WTC11 (cell line): ENCODE measurements around the gene DEPDC5. TPM values are rescaled to one million over a fixed set of nuclear protein-coding genes. Genes with fewer than 3 reads are reported as not detected.
"Not testable (repeated sequence)": the region's sequence is repeated elsewhere in the genome, so short reads cannot be mapped to it uniquely, and the experiment has no call there.

ENCODE experiments used
- ATAC-seq: fragments of 200-7000 bp; cut with Tn5 transposase; 2 replicates; pipeline ENCODE4 v1.10.0; 2021; ENCODE audit warnings: mild to moderate bottlenecking, moderate library complexity
- CTCF ChIA-PET: fragments of 300-600 bp; sonication (Branson Sonifier 250); formaldehyde crosslinking; loops from one replicate; lab custom pipeline; 2021; ENCODE audit warnings: antibody characterized with exemption; lab: Charles Lee
- POLR2A ChIA-PET: fragments of 350-600 bp; sonication (Branson Sonifier 250); formaldehyde crosslinking; loops from one replicate; lab custom pipeline; 2021; ENCODE audit warnings: antibody characterized with exemption; lab: Charles Lee
- DNase-seq: peaks from one replicate; pipeline ENCODE4 v3.0.0; 2021; ENCODE audit warnings: low spot score
- H3K27ac Mint-ChIP-seq: 2 replicates; pipeline ENCODE4 v1.8.0; 2021; ENCODE audit warnings: mixed read lengths
- H3K27me3 Mint-ChIP-seq: 2 replicates; pipeline ENCODE4 v1.8.0; 2021; ENCODE audit warnings: low read depth, mild to moderate bottlenecking, moderate library complexity, mixed read lengths
- H3K36me3 Mint-ChIP-seq: 2 replicates; pipeline ENCODE4 v1.8.0; 2021; ENCODE audit warnings: mixed read lengths
- H3K4me1 Mint-ChIP-seq: 2 replicates; pipeline ENCODE4 v1.8.0; 2022; ENCODE audit warnings: mixed read lengths
- H3K4me3 Mint-ChIP-seq: 2 replicates; pipeline ENCODE4 v1.8.0; 2021; ENCODE audit warnings: mild to moderate bottlenecking, moderate library complexity, mixed read lengths
- H3K9me3 Mint-ChIP-seq: 2 replicates; pipeline ENCODE4 v1.8.0; 2021; ENCODE audit warnings: mixed read lengths
- ELF4 ChIP-seq: sonication (generic); formaldehyde crosslinking; IDR thresholded peaks from 2 replicates; pipeline ENCODE4 v1.8.1; 2022; ENCODE audit warnings: low read depth, mild to moderate bottlenecking, moderate library complexity, missing genetic modification reagents
- ETV6 ChIP-seq: sonication (generic); formaldehyde crosslinking; IDR thresholded peaks from 2 replicates; pipeline ENCODE4 v1.8.1; 2022; ENCODE audit warnings: mild to moderate bottlenecking, missing genetic modification reagents
- FOXK1 ChIP-seq: sonication (generic); formaldehyde crosslinking; IDR thresholded peaks from 2 replicates; pipeline ENCODE4 v1.8.0; 2022; ENCODE audit warnings: mild to moderate bottlenecking, moderate library complexity, missing genetic modification reagents
- KAT7 ChIP-seq: sonication (generic); formaldehyde crosslinking; IDR thresholded peaks from 2 replicates; pipeline ENCODE4 v1.8.1; 2023; ENCODE audit warnings: missing genetic modification reagents, mild to moderate bottlenecking, borderline replicate concordance
- NFATC4 ChIP-seq: fragments of 250-450 bp; sonication (Bioruptor Pico); IDR thresholded peaks from 2 replicates; pipeline ENCODE4 v1.9.0; 2021; ENCODE audit warnings: mild to moderate bottlenecking
- NFE2L1 ChIP-seq: sonication (generic); formaldehyde crosslinking; IDR thresholded peaks from 2 replicates; pipeline ENCODE4 v1.8.1; 2023; ENCODE audit warnings: missing genetic modification reagents
- NR3C1 ChIP-seq: sonication (generic); formaldehyde crosslinking; conservative IDR thresholded peaks from 2 replicates; pipeline ENCODE4 v1.8.1; 2023; ENCODE audit warnings: low read depth, mild to moderate bottlenecking, missing genetic modification reagents
- PRRX2 ChIP-seq: fragments of 250-450 bp; sonication (Bioruptor Pico); IDR thresholded peaks from 2 replicates; pipeline ENCODE4 v1.8.0; 2021; ENCODE audit warnings: mild to moderate bottlenecking
- SMAD3 ChIP-seq: sonication (generic); formaldehyde crosslinking; IDR thresholded peaks from 2 replicates; pipeline ENCODE4 v1.8.0; 2022; ENCODE audit warnings: missing genetic modification reagents, mild to moderate bottlenecking, borderline replicate concordance
- SOX15 ChIP-seq: fragments of 250-450 bp; sonication (Bioruptor Pico); IDR thresholded peaks from 2 replicates; pipeline ENCODE4 v1.9.0; 2021; ENCODE audit warnings: mild to moderate bottlenecking
- ZNF138 ChIP-seq: sonication (generic); formaldehyde crosslinking; conservative IDR thresholded peaks from 2 replicates; pipeline ENCODE4 v1.8.1; 2022; ENCODE audit warnings: mild to moderate bottlenecking, moderate library complexity, missing genetic modification reagents
- ZNF232 ChIP-seq: sonication (generic); formaldehyde crosslinking; IDR thresholded peaks from 2 replicates; pipeline ENCODE4 v1.8.0; 2022; ENCODE audit warnings: mild to moderate bottlenecking, missing genetic modification reagents
- ZNF396 ChIP-seq: fragments of 250-450 bp; sonication (Bioruptor Pico); IDR thresholded peaks from 2 replicates; pipeline ENCODE4 v1.8.0; 2021; ENCODE audit warnings: mild to moderate bottlenecking, moderate library complexity, borderline replicate concordance
- total RNA-seq: library from RNA; stranded (reverse); gene quantifications from 3 replicates; pipeline ENCODE4 v1.2.3, GENCODE V29; 2021
- TF ChIP-seq, protein P1 (sequence below): sonication (generic); formaldehyde crosslinking; IDR thresholded peaks from 2 replicates; pipeline ENCODE4 v1.8.0; 2023; ENCODE audit warnings: mild to moderate bottlenecking, missing genetic modification reagents
- TF ChIP-seq, protein P2 (sequence below): sonication (generic); formaldehyde crosslinking; IDR thresholded peaks from 2 replicates; pipeline ENCODE4 v1.8.0; 2023; ENCODE audit warnings: missing genetic modification reagents, mild to moderate bottlenecking, borderline replicate concordance
- TF ChIP-seq, protein P3 (sequence below): sonication (generic); formaldehyde crosslinking; IDR thresholded peaks from 2 replicates; pipeline ENCODE4 v1.8.1; 2023; ENCODE audit warnings: mild to moderate bottlenecking, missing genetic modification reagents
- TF ChIP-seq, protein P4 (sequence below): sonication (generic); formaldehyde crosslinking; IDR thresholded peaks from 2 replicates; pipeline ENCODE4 v1.8.0; 2022; ENCODE audit warnings: mild to moderate bottlenecking, missing genetic modification reagents
- TF ChIP-seq, protein P5 (sequence below): sonication (generic); formaldehyde crosslinking; IDR thresholded peaks from 2 replicates; pipeline ENCODE4 v1.8.1; 2022; ENCODE audit warnings: low read depth, missing genetic modification reagents, borderline replicate concordance
- TF ChIP-seq, protein P6 (sequence below): sonication (generic); formaldehyde crosslinking; conservative IDR thresholded peaks from 2 replicates; pipeline ENCODE4 v1.8.1; 2023; ENCODE audit warnings: mild to moderate bottlenecking, low read depth, missing genetic modification reagents, moderate library complexity

The DEPDC5 gene
- total RNA-seq, 1 experiment from 2014 or later, result 40.5 TPM

DNA sequence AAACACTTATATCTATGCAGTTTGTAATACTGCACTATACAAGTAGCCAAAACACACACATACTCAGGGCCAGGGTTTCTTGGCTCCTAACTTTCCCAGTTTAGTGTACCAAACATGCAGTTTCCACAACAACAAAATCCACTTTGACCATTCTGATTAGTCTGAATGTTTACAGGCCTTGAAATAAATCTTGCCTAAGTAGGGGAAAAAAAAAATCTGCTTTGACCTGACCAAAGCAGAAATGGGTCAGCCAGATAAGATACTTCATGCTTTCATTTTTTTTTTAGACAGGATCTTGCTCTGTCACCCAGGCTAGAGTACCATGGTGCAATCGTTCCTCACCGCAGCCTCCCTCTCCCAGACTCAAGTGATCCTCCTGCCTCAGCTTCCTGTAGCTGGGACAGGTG, 14.0 kb upstream of the DEPDC5 start (continued):
- TF ChIP-seq, protein P1, sequence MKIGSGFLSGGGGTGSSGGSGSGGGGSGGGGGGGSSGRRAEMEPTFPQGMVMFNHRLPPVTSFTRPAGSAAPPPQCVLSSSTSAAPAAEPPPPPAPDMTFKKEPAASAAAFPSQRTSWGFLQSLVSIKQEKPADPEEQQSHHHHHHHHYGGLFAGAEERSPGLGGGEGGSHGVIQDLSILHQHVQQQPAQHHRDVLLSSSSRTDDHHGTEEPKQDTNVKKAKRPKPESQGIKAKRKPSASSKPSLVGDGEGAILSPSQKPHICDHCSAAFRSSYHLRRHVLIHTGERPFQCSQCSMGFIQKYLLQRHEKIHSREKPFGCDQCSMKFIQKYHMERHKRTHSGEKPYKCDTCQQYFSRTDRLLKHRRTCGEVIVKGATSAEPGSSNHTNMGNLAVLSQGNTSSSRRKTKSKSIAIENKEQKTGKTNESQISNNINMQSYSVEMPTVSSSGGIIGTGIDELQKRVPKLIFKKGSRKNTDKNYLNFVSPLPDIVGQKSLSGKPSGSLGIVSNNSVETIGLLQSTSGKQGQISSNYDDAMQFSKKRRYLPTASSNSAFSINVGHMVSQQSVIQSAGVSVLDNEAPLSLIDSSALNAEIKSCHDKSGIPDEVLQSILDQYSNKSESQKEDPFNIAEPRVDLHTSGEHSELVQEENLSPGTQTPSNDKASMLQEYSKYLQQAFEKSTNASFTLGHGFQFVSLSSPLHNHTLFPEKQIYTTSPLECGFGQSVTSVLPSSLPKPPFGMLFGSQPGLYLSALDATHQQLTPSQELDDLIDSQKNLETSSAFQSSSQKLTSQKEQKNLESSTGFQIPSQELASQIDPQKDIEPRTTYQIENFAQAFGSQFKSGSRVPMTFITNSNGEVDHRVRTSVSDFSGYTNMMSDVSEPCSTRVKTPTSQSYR (CRISPR knock-in tag), result no peak
- no peak for TF ChIP-seq FOXK1 (CRISPR knock-in tag)

DNA sequence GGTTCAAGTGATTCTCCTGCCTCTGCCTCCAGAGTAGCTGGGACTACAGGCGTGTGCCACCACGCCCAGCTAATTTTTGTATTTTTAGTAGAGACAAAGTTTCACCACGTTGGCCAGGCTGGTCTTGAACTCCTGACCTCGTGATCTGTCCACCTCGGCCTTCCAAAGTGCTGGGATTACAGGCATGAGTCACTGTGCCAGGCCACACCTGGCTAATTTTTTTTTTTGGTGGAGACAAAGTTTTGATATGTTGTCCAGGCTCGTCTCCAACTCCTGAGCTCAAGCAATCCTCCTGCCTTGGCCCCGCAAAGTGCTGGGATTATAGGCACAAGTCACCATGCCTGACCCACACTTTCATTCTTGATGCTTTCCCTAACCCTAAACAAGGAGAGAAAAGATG, 13.5 kb upstream of the DEPDC5 start:
- POLR2A ChIA-PET, result interaction anchor here (0.7 kb wide), 1 partner anchor 215 kb away, joined by 8 read pairs; no protein-coding TSS in a partner anchor
- peaks cover 38% of the 10 kb centered on the region for H3K36me3 Mint-ChIP-seq
- not testable (repeated sequence) for H3K4me1 Mint-ChIP-seq, ATAC-seq, H3K4me3 Mint-ChIP-seq, H3K9me3 Mint-ChIP-seq, DNase-seq, H3K27me3 Mint-ChIP-seq
- CTCF ChIA-PET, result interaction anchor here (0.7 to 1.3 kb wide), 2 partner anchors 74 to 183 kb away, joined by 3 to 4 read pairs; no protein-coding TSS in a partner anchor
- H3K27ac Mint-ChIP-seq, result peak overlapping the region; percentile 80; the same call in 1 of the 2 replicates

DNA sequence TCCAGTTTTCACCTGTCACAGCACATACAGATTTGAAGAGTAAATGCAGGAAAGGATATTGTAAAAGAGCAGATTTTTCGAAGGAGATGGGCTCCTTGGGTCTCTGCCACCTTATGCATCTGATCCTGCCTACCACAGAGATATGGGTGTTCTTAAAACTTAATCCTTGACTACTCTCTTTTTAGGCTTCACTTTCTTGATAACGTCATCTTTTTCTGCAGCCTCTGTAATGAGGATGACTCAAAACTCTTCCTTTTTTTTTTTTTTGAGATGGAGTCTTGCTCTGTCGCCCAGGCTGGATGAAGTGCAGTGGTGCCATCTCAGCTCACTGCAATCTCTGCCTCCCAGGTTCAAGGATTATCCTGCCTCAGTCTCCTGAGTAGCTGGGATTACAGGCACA, 11.7 kb upstream of the DEPDC5 start:
- ChIA-PET CTCF (no interaction called here), POLR2A (interaction anchor here (0.6 kb wide), 1 partner anchor 15 kb away, joined by 6 read pairs; no protein-coding TSS in a partner anchor)
- no peak overlapping the region for H3K4me3 Mint-ChIP-seq
- peaks cover 42% of the 10 kb centered on the region for H3K36me3 Mint-ChIP-seq
- no peak for DNase-seq
- H3K4me1 Mint-ChIP-seq, result peaks cover 1% of the 10 kb centered on the region
- H3K27me3 Mint-ChIP-seq, result no peaks in the 10 kb centered on the region
- H3K27ac Mint-ChIP-seq, result 0 out of 2 replicates have a peak overlapping the region, but pooled peaks have one; percentile 36
- TF ChIP-seq KAT7 (CRISPR knock-in tag) (no peak), ETV6 (CRISPR knock-in tag) (no peak), ZNF396 (CRISPR knock-in tag) (no peak), ELF4 (CRISPR knock-in tag) (no peak), NR3C1 (CRISPR knock-in tag) (no peak), SOX15 (CRISPR knock-in tag) (no peak), ZNF232 (CRISPR knock-in tag) (no peak), NFATC4 (no peak), ZNF138 (CRISPR knock-in tag) (no peak), NFE2L1 (CRISPR knock-in tag) (no peak), SMAD3 (CRISPR knock-in tag) (no peak), PRRX2 (CRISPR knock-in tag) (no peak)
- TF ChIP-seq, protein P2, sequence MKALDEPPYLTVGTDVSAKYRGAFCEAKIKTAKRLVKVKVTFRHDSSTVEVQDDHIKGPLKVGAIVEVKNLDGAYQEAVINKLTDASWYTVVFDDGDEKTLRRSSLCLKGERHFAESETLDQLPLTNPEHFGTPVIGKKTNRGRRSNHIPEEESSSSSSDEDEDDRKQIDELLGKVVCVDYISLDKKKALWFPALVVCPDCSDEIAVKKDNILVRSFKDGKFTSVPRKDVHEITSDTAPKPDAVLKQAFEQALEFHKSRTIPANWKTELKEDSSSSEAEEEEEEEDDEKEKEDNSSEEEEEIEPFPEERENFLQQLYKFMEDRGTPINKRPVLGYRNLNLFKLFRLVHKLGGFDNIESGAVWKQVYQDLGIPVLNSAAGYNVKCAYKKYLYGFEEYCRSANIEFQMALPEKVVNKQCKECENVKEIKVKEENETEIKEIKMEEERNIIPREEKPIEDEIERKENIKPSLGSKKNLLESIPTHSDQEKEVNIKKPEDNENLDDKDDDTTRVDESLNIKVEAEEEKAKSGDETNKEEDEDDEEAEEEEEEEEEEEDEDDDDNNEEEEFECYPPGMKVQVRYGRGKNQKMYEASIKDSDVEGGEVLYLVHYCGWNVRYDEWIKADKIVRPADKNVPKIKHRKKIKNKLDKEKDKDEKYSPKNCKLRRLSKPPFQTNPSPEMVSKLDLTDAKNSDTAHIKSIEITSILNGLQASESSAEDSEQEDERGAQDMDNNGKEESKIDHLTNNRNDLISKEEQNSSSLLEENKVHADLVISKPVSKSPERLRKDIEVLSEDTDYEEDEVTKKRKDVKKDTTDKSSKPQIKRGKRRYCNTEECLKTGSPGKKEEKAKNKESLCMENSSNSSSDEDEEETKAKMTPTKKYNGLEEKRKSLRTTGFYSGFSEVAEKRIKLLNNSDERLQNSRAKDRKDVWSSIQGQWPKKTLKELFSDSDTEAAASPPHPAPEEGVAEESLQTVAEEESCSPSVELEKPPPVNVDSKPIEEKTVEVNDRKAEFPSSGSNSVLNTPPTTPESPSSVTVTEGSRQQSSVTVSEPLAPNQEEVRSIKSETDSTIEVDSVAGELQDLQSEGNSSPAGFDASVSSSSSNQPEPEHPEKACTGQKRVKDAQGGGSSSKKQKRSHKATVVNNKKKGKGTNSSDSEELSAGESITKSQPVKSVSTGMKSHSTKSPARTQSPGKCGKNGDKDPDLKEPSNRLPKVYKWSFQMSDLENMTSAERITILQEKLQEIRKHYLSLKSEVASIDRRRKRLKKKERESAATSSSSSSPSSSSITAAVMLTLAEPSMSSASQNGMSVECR (CRISPR knock-in tag), result no peak
- TF ChIP-seq, protein P3, sequence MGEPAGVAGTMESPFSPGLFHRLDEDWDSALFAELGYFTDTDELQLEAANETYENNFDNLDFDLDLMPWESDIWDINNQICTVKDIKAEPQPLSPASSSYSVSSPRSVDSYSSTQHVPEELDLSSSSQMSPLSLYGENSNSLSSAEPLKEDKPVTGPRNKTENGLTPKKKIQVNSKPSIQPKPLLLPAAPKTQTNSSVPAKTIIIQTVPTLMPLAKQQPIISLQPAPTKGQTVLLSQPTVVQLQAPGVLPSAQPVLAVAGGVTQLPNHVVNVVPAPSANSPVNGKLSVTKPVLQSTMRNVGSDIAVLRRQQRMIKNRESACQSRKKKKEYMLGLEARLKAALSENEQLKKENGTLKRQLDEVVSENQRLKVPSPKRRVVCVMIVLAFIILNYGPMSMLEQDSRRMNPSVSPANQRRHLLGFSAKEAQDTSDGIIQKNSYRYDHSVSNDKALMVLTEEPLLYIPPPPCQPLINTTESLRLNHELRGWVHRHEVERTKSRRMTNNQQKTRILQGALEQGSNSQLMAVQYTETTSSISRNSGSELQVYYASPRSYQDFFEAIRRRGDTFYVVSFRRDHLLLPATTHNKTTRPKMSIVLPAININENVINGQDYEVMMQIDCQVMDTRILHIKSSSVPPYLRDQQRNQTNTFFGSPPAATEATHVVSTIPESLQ (CRISPR knock-in tag), result no peak
- TF ChIP-seq, protein P4, sequence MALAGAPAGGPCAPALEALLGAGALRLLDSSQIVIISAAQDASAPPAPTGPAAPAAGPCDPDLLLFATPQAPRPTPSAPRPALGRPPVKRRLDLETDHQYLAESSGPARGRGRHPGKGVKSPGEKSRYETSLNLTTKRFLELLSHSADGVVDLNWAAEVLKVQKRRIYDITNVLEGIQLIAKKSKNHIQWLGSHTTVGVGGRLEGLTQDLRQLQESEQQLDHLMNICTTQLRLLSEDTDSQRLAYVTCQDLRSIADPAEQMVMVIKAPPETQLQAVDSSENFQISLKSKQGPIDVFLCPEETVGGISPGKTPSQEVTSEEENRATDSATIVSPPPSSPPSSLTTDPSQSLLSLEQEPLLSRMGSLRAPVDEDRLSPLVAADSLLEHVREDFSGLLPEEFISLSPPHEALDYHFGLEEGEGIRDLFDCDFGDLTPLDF (CRISPR knock-in tag), result no peak
- TF ChIP-seq, protein P5, sequence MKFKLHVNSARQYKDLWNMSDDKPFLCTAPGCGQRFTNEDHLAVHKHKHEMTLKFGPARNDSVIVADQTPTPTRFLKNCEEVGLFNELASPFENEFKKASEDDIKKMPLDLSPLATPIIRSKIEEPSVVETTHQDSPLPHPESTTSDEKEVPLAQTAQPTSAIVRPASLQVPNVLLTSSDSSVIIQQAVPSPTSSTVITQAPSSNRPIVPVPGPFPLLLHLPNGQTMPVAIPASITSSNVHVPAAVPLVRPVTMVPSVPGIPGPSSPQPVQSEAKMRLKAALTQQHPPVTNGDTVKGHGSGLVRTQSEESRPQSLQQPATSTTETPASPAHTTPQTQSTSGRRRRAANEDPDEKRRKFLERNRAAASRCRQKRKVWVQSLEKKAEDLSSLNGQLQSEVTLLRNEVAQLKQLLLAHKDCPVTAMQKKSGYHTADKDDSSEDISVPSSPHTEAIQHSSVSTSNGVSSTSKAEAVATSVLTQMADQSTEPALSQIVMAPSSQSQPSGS (CRISPR knock-in tag), result no peak
- TF ChIP-seq, protein P6, sequence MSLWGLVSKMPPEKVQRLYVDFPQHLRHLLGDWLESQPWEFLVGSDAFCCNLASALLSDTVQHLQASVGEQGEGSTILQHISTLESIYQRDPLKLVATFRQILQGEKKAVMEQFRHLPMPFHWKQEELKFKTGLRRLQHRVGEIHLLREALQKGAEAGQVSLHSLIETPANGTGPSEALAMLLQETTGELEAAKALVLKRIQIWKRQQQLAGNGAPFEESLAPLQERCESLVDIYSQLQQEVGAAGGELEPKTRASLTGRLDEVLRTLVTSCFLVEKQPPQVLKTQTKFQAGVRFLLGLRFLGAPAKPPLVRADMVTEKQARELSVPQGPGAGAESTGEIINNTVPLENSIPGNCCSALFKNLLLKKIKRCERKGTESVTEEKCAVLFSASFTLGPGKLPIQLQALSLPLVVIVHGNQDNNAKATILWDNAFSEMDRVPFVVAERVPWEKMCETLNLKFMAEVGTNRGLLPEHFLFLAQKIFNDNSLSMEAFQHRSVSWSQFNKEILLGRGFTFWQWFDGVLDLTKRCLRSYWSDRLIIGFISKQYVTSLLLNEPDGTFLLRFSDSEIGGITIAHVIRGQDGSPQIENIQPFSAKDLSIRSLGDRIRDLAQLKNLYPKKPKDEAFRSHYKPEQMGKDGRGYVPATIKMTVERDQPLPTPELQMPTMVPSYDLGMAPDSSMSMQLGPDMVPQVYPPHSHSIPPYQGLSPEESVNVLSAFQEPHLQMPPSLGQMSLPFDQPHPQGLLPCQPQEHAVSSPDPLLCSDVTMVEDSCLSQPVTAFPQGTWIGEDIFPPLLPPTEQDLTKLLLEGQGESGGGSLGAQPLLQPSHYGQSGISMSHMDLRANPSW (CRISPR knock-in tag), result no peak
- TF ChIP-seq, all 79 proteins: peak for 0
- no peak for ATAC-seq
- H3K9me3 Mint-ChIP-seq, result no peaks in the 10 kb centered on the region
